Prostate gland (tissue), 2 donors: ENCODE measurements around the gene IKZF1. TPM values are rescaled to one million over a fixed set of nuclear protein-coding genes. Genes with fewer than 3 reads are reported as not detected.

Experiments
- DNase-seq: peaks from one replicate; pipeline ENCODE4 v3.0.0-alpha.2; 2019; ENCODE audit warnings: low spot score
- H3K27ac ChIP-seq, 2 donors: fragments of 200-600 bp; sonication (generic); 2 replicates each; pipeline ENCODE4 v1.5.1; 2017 to 2019
- H3K27me3 ChIP-seq: fragments of 200-600 bp; sonication (generic); replicated peaks from 2 replicates; pipeline ENCODE4 v1.5.1; 2019; ENCODE audit not compliant: insufficient read depth
- H3K36me3 ChIP-seq, 2 donors: fragments of 200-600 bp; sonication (generic); 1 replicate in 1 of 2; 2 replicates in 1 of 2; pipeline versions ENCODE4 v1.5.1 to v1.8.1; 2017 to 2019
- H3K4me1 ChIP-seq: fragments of 200-600 bp; sonication (generic); replicated peaks from 2 replicates; pipeline ENCODE4 v1.5.1; 2019
- H3K4me3 ChIP-seq, 2 donors: fragments of 200-600 bp; sonication (generic); 2 replicates each; pipeline ENCODE4 v1.5.1; 2017 to 2019
- H3K9me3 ChIP-seq: fragments of 200-600 bp; sonication (generic); 2 replicates; pipeline ENCODE4 v1.5.1; 2017
- POLR2A ChIP-seq: fragments of 450-650 bp; IDR thresholded peaks from one replicate; pipeline ENCODE4 v1.6.1; 2016; ENCODE audit warnings: antibody characterized with exemption, mild to moderate bottlenecking
- POLR2AphosphoS5 ChIP-seq: sonication (generic); formaldehyde crosslinking; IDR thresholded peaks from one replicate; pipeline ENCODE4 v1.6.1; 2017; ENCODE audit warnings: antibody characterized with exemption
- WGBS: methylation state at CpG from one replicate; pipeline ENCODE4 v1.1.5; 2018; 5-methylcytosine and 5-hydroxymethylcytosine counted together
- intact Hi-C: fragments of 100-400 bp; cut with DNase I; formaldehyde crosslinking; loops from one replicate; pipeline ENCODE4 v1.14.2; 2022
- total RNA-seq, 2 donors: library from RNA; depleted of rRNA; stranded (reverse); fragments of >200 nt; gene quantifications; one replicate each; pipeline ENCODE4 v1.1.0, GENCODE V29; 2016
- TF ChIP-seq, protein P1 (sequence below), 4 experiments: fragments of 200-600 bp in 2 of 4; fragments of 450-650 bp in 2 of 4; sonication (generic) in 2 of 4; IDR thresholded peaks; 1 replicate in 3 of 4; 2 replicates in 1 of 4; pipeline ENCODE4 v1.5.1; 2016 to 2019; ENCODE audit warnings: antibody characterized with exemption in 4 of 4, mild to moderate bottlenecking in 2 of 4, moderate library complexity in 2 of 4

The IKZF1 gene
- total RNA-seq, 2 donors from 2014 or later, result 2.7 to 7.7 TPM

- TF ChIP-seq, protein P1, sequence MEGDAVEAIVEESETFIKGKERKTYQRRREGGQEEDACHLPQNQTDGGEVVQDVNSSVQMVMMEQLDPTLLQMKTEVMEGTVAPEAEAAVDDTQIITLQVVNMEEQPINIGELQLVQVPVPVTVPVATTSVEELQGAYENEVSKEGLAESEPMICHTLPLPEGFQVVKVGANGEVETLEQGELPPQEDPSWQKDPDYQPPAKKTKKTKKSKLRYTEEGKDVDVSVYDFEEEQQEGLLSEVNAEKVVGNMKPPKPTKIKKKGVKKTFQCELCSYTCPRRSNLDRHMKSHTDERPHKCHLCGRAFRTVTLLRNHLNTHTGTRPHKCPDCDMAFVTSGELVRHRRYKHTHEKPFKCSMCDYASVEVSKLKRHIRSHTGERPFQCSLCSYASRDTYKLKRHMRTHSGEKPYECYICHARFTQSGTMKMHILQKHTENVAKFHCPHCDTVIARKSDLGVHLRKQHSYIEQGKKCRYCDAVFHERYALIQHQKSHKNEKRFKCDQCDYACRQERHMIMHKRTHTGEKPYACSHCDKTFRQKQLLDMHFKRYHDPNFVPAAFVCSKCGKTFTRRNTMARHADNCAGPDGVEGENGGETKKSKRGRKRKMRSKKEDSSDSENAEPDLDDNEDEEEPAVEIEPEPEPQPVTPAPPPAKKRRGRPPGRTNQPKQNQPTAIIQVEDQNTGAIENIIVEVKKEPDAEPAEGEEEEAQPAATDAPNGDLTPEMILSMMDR (IDR thresholded peaks at IDR 0.05), result no peak
- TF ChIP-seq POLR2A (no peak), POLR2AphosphoS5 (no peak)
- H3K27ac ChIP-seq, result no peak overlapping the region
- H3K9me3 ChIP-seq, result no peaks in the 10 kb centered on the region
- no peak for DNase-seq
- WGBS, result 56% methylated on average over 3 of the region's 3 CpGs
- no peak overlapping the region for H3K4me3 ChIP-seq
- intact Hi-C loops, result no loop called here
- H3K36me3 ChIP-seq, result no peaks in the 10 kb centered on the region
- H3K4me1 ChIP-seq, result no peaks in the 10 kb centered on the region
- H3K27me3 ChIP-seq, result no peaks in the 10 kb centered on the region
These were observed 39.6 kb upstream of the IKZF1 start for GRCh38 chr7:50264908-50265307.

GRCh38 chr7:50265968-50266634 is 38.4 kb upstream of the IKZF1 start:
- DNase-seq, result no peak
- Histone ChIP-seq H3K27me3 (no peaks in the 10 kb centered on the region), H3K36me3 (no peaks in the 10 kb centered on the region), H3K27ac (no peak overlapping the region), H3K4me1 (no peaks in the 10 kb centered on the region), H3K4me3 (no peak overlapping the region), H3K9me3 (no peaks in the 10 kb centered on the region)
- whole genome bisulfite sequencing, result 68% methylated on average over 6 of the region's 6 CpGs
- intact Hi-C loops, result no loop called here
- TF ChIP-seq POLR2AphosphoS5 (no peak), POLR2A (no peak)
- TF ChIP-seq, protein P1 (IDR thresholded peaks at IDR 0.05), result no peak

DNA sequence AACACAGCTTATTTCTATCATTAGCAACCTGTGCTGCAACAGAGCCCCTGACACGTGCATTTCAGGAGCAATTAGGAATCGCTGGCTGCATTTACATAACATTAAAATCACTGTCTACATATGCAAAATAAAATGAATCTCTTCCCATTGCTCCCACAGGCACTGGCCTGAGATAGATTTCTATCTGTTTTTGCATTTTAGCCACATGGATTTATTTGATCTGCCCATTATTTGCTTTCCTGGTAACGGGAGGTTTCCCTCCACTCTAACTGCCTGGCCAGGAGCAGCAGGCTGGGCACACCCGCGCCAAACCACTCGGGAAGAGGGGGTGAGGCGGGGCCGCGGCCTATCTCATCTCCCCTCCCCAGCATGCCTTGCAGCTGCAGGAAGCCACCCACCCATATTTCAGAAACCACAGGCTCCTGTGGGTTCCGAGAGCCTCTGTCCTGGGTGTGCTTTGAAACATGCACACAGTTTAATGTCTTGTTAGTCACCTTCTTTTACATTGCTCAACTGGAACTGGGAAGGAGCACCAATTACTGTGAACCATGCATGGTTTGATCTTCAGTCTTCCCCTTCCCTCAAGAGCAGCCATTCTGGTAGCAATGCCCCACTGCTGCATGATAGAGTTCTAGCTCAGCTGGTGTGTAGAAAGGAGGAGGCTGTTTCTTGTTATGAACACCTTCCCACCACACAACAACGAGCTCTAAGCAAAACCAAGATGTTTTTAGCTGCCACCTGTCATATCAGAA is 37.7 kb upstream of the IKZF1 start:
- no peaks in the 10 kb centered on the region for H3K36me3 ChIP-seq
- 31% methylated on average over 11 of the region's 11 CpGs for WGBS
- intact Hi-C loops, result no loop called here
- H3K9me3 ChIP-seq, result no peaks in the 10 kb centered on the region
- H3K4me1 ChIP-seq, result no peaks in the 10 kb centered on the region
- no peak overlapping the region for H3K4me3 ChIP-seq
- TF ChIP-seq POLR2AphosphoS5 (no peak), POLR2A (no peak)
- TF ChIP-seq, protein P1 (IDR thresholded peaks at IDR 0.05), result no peak
- H3K27ac ChIP-seq, result no peak overlapping the region
- no peaks in the 10 kb centered on the region for H3K27me3 ChIP-seq
- no peak for DNase-seq

- H3K27me3 ChIP-seq, result no peaks in the 10 kb centered on the region
- 79% methylated on average over 2 of the region's 2 CpGs for WGBS
- no peaks in the 10 kb centered on the region for H3K4me1 ChIP-seq
- intact Hi-C loops, result no loop called here
- TF ChIP-seq POLR2A (no peak), POLR2AphosphoS5 (no peak)
- TF ChIP-seq, protein P1 (IDR thresholded peaks at IDR 0.05), result no peak
- DNase-seq, result no peak
- no peaks in the 10 kb centered on the region for H3K9me3 ChIP-seq
- H3K36me3 ChIP-seq, result no peaks in the 10 kb centered on the region
- H3K4me3 ChIP-seq, result no peak overlapping the region
- H3K27ac ChIP-seq, result no peak overlapping the region
These were observed 36.9 kb upstream of the IKZF1 start for GRCh38 chr7:50267525-50268041.
